AG08395 (cell line): Measurements from ENCODE around the gene PIP4K2B.
A peak's percentile ranks its signal among the peaks of the same experiment; 100 is the strongest.

Experiments
- DNase-seq: peaks from one replicate; pipeline ENCODE4 v3.0.0; 2012; ENCODE audit warnings: mixed read lengths, low spot score

Gene PIP4K2B

DNA sequence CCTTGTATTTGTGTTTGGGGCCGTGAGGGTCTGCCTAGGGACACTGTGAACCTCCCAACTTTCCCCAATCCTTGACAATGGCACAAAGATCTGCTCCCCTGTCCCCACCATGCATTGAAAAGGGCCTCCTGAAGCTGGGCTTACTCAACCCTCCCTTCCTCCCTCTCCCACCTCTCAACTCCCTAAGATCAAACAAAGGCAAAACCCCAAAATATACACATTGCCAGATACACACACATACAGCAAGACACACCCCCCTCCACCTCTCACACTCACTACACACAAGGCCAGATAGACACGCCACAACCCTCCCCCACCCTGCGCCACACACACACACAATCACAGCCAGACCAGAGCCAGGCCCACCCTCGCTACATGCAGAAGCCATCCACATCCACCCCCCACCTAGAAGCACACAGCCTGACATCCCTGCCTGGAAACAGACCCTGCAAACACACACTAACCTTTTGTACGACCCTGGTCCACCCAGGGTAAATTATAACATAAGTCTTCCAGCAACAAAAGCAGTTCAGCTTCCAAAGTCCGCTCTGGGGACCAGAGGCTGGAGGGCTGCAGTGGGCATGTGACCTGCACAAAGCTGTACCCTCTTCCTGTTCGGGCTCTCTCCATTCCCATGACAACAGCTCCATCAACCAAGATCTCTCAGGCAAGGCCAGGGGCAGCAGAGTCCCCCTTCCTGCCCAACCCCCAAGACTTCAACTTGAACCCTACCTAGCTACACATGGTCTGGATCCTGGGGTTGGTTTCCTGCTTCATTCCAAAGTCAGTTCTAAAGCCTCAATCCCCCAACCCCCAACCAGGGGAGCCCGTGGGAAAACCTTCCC is 53.1 kb downstream of the PIP4K2B start:
- DNase-seq: no peak

GRCh38 chr17:38745545-38745944 is 53.8 kb downstream of the PIP4K2B start:
- no peak for DNase-seq

DNA sequence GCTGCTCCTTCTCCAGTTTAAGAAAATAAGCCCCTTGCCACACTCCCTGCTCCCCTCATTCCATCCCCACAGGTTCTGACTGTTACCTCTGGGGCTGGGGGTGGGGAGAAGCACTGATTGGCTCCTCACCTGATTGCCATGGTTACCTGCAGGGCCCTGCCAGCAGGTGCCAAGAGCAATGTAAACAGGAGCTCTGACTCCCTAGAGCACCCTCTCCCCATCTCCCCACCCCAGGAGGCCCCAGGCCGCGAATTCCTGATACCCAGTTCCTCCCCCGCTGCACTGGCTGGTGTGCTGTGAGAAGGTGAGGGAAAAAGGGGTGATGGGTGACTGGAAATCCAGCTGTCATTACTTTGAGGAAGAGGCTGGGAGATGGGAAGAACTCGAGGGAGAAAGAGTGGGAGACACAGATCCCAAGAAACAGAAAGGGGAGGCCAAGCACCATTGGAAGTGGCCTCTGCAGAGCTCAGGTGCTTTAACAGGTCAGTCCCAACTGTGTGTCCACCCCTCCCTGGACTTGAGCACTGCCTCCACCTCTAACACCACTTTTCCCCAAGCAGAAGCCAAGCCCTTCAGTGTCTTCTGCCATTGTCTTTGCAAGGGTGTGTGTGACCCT is 55.7 kb downstream of the PIP4K2B start:
- DNase-seq: no peak

DNA sequence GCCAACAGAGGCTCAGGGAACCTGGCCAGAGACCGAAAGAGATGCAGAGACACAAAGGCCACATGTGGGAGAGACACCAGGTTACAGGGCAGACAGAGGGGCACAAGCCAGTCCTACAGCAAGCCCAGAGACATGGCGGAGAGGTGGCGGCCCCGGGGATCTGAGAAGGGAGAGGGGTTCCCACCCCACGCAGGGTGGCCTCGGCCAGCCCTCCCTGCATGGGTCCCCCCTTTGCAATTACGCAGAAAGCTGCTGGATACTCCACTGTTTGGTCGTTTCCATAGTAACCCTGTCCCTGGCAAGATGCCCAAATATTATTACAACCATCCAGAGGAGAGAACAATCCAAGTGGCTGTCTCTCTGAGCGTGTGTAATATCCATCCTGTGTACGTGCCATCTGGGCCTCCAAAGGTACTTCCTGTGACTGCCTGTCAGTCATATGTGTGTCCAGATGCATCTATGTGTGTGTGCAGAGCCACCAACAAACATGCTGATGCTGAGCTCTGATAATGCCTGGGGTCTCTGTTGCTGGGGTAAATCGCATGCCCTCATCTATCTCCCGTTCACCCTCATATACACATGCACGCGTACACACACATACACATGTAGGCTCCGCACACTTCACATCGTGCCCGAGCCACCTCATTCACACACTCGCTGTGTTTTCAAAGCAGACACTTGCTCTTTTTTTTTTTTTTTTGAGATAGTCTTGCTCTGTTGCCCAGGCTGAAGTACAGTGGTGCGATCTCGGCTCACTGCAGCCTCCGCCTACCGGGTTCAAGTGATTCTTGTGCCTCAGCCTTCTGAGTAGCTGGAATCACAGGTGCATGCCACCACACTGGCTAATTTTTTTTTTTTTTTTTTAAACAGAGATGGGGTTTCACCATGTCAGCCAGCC is 56.7 kb downstream of the PIP4K2B start:
- DNase-seq: peak; percentile 77

- peak; percentile 40 for DNase-seq
Observed at GRCh38 chr17:38741921-38742410, 57.4 kb downstream of the PIP4K2B start.

DNA sequence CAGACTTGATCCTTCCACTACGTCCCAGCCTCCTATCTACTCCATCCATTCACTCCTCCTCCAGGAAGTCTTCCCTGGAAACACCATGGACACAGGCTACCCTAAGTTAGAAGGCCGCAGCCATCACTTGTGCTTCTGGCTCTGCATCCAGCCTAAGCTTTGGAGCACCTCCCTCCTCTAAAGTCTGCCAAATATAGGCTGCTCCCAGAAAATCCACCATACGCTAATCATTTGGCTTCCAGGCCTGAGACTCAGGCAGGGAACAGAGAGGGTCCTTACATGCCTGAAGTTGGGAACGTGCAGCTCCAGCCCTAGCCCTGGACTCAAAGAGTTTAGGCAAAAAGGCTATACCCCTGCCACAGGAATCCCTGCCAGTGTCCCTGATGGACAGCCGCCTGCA is 57.9 kb downstream of the PIP4K2B start:
- no peak for DNase-seq

- DNase-seq: no peak
Observed at GRCh38 chr17:38740806-38741205, 58.5 kb downstream of the PIP4K2B start.

DNA sequence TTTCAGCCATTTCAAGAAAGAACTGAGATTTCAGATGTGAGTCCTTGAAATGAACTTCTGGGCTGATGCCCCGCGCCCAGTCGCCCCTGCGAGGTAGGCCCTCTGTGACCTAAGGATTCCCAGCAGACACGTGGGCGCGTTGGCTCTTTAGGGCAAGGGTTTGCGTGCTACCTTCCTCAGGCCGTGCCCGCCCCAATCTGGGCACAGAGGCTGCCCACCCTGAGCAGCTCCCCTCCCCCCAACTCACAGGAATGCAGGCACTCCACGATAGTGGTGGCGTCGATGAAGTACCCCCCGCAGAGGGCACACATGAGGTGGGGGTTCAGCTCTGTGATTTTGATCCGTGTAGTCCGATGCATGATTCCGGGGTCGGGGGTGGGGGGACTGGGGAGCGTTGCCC is 59.3 kb downstream of the PIP4K2B start:
- no peak for DNase-seq

DNA sequence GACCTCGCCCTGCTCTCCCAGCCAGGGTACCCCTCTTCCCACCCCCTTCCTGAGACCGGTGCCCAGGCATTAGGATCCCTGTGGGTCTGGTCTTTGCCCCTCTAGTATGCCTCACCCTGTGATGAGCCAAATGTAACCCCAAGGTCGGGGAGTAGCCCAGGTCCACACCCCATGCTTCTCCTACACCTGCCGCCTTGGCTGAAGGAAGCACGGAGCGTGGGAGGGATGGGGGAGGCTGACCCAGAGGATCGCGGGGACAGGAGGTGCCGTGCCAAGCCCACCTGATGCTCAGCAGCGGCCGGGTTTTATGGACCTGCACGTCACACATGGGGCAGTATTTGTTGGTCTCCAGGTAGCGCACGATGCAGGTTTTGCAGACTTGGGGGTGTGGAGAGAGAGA is 60.1 kb downstream of the PIP4K2B start:
- DNase-seq: no peak

DNA sequence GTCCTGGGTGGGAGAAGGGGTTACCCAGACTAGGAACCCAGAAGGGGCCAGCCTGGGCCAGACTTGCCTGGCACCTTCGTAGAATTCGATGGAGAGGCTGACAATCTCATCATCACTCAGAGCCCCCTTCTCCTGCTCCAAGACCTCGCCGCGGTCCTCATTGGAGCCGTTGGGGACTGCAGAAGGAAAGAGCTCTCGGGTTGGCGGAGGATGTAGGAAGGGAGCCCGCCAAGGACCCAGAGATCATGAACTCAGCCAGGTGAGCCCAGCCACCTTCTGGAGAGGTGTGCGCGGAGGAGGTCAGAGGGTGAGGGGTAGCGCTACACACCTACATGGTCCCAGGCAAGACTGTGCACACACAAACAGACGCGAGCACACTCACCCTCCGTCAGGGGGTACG is 60.7 kb downstream of the PIP4K2B start:
- no peak for DNase-seq

DNA sequence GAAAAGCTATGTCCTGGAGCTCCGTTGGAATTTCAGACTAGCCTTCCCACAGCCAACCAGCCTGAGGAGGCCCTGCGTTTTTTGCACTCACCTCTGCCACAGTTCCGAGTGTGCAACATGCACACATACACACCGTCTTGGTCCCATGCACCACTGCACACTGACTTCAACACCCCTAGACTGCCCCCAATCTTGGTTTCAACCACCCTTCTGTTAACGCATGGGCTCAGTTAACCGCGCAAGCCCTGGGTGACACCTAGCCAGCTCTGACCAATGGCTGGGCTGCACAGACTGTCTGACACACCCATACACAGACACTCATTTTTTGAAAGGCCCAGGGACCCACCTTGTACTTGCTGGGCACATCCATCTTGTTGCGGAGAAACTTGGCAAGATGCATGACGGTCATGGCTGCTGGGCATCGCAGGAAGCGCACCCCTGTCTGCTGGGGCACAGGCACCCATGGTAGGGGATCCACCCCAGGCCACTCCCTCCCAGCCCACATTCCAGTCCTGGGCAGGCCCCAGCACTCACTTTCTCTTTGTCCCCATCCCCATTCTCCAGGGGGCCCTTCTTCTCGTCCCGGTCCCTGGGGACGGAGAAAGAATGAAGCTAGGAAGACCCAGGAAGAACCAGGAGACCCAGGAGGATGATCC is 61.2 kb downstream of the PIP4K2B start:
- no peak for DNase-seq

DNA sequence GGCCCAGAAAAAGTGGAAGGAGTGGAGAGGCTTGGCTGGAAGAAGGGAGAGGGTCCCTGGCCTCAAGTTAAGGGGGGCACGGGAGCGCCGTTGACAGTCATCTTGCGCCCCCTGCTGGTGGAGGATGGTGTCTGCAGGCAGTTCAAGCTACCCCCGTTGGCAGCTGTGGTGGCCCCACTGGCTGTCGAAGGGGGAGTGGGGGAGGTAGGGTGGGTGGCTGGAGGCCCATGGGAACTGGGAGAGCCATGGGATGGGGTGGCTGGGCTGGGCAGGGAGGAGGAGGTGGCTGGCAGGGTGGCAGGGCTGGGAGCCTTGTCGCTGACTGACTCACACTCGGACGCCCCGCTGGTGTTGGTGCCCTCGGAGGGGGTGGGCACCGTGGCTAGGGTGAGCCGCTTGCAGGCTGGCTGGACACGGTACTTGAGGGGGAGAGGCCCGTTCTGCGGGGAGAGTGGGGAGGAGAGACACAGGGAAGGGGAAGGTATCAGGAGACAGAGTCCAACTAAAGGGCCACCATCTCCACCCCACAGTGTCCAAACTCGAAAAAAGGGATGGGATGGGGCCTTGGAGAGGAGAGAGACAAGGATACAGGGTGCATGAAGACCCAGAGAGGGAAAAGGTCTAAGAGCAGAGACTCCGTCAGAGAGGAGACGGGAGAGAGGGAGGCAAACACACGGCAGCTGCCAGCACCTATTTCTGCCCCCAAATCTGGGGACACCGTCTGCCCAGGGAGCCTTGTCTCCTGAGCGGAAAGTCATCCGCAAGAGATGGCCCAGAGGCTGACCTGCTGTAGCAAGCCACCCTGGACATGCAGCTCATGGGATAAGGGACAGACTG is 64.0 kb downstream of the PIP4K2B start:
- peak; percentile 76 for DNase-seq

DNA sequence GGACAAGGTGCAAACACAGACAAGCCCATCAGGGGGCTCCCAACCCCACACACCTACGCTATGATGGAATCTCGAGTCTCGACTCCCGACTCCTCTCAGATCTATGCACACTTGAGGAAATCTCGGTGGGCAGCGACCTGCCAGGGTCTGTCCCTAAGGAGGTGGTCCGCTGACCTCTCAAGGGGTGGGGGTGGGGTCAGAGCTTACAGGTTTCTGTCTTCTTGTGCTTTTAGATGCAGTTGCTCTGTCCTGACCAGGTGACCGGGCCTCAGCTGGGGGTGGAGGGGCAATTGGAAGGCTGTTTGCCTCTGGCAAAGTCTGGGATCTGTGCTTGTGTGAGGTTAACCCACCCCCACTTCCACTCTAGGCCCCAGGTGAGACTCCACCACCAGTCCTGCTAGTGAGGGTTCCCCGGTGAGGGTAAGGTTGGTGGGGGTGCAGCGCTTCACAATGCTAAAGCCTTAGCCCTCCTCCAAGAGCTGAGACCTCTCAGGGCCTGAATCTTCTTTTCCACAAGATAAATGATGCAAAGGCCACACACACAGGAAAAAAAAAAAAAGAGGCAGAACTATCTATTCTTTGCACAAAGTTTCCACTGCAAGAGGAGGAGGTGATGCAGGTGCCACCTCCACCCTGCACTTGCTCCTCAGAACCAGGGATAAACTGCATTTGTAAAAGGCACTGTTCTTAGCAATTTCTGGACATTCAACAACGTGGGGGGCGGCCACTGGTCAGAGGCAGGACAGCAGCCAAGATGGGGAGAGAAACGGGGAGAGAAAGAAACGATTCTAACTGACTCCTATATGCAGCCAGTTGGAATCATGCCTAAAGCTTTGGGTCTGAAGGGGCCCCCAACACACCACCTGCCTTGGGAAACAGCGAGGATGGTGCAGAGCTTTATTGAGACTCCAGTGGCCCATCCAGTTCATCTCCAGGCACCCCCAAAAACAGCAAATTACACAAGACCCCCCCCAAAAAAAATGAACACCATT is 65.1 kb downstream of the PIP4K2B start:
- DNase-seq: no peak

DNA sequence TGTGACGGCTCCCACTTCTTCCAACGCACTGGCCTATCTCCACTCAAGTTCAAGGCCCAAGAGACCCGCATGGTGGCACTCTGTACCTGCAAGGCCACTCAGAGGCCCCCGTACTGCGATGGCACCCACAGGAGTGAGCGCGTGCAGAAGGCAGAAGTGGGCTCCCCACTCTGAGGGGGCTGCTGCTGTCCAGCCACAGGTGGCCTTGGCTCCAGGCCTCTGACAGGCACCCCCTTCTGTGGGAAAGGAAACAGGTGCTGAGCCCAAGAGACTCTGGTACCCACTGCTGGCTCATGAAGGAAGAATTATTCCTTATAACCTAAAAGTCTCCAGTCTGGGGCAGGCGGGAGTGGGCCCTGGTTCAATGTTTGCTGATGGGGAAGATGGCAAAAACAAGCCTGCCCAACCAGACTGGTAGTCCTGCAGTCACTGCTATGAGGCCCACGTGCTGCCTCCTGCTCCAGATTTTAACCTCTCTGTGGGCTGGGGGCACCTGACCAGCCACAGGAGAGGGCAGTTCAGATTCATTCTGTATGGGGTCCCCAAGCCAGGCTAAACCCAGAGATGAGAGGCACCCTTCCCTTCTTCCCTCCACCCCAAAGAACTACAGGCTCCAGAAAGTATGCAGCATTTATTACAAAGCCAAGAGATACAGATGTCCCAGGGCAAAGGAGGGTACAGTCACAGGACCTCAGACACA is 65.9 kb downstream of the PIP4K2B start:
- DNase-seq: no peak

- no peak for DNase-seq
Observed at GRCh38 chr17:38732376-38733281, 66.7 kb downstream of the PIP4K2B start.

DNA sequence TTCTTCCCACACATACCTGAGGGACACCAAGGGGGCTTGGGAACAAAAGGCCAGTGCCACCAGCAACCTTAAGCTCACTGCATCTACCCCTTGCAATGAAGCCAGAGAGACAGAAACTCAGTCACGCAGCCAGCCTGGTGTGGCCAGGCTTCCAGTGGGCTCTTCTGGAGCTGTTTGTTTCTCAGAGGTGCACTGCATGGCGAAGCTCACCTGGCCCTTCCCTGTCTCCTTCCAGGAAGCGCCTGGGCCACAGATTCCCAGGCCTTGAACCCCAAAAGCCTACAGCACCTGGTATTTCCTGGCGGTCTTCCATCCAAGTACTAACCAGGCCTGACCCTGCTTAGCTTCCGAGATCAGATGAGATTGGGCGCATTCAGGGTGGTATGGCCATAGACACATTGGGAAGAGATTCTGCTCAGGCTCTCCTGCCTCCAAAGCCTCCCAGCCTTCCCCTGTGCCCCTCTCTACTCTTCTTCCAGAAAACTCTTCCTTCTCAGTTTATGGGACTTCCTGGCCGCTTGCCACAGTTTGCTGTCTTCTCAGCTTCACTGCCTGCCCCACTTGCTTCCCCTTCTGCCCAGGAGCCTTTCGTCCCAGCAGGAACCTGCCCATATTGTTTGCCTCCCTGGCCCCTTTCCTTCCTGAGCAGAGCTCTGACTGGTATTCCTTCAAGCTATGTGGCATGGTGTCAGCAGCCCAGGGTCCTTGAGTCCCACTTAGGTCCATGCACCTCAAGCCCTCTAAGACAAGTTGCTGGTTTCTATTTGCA is 67.6 kb downstream of the PIP4K2B start:
- no peak for DNase-seq
